ENCODE measurements around the gene PLCE1. TPM values are rescaled to one million over a fixed set of nuclear protein-coding genes. Genes with fewer than 3 reads are reported as not detected.

PLCE1 gene
- total RNA-seq (not detected), polyA plus RNA-seq (under 1 TPM; 0.07 to 0.20 TPM)

DNA sequence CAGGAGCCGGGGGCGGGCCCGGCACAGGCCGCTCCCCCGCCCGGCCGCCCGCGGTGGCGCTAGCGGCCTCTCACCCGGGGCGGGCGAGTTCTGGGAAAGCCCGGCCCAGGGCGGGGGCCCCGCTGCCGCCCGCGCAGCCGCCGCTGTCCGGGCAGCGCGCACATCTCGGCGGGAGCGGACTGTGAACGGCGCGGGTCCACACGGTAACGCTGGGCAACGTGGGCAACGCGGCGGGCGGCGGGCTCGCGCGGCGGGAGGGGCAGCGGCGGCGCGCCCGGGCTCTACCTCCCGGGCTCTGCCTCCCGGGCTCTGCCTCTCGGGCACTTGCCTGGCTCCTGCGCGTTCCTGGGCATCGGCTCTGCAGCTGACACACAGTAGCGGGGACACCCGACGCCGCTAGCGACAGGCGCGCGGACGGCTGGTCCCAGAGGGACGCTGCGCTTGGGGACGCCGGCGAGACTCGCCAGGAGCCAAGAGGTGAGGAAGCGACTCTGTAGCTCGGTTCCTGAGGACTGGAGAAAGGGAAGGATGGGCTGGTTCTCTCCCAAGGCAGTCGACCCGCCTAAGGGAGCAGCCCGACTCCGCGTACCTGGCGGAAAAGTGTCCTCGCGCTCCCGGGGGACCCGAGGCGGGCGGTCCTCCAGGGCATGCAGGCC lies at the start of gene PLCE1:
TSS of gene PLCE1 (plus strand) at position 150 of the 656 bp plus-strand sequence. CDS start 37,116 bp downstream, outside the sequence.
- H3K27ac Mint-ChIP-seq = no peak within 1 kb of the TSS
- Histone ChIP-seq H3K27ac (ENCODE audit: low read depth, low read length) (no peak within 1 kb of the TSS), H3K4me3 (ENCODE audit: low read length in 2 of 2) (no peak within 1 kb of the TSS), H3K36me3 (ENCODE audit: insufficient read depth, low read length) (no peaks in the 10 kb centered on the region), H3K4me1 (ENCODE audit: insufficient read depth, low read length) (no peaks in the 10 kb centered on the region), H3K9me3 (ENCODE audit: control insufficient read depth in 1 of 2, low read length in 2 of 2) (no peaks in the 10 kb centered on the region), H3K27me3 (ENCODE audit: insufficient read depth, low read length) (peaks cover 12% of the 10 kb centered on the region)
- H3K27me3 Mint-ChIP-seq = peaks cover 50 to 62% of the 10 kb centered on the region in 2 donors
- DNase-seq = no peak
- peaks cover 0 to 7% (median 5%) of the 10 kb centered on the region in 4 donors for H3K4me1 Mint-ChIP-seq
- H3K36me3 Mint-ChIP-seq = peaks cover 0 to 4% of the 10 kb centered on the region in 2 donors
- peak within 1 kb of the TSS in 6 of 8 donors; percentile 43 to 62 (median 55) for H3K4me3 Mint-ChIP-seq
- intact Hi-C loops (cut with micrococcal nuclease) = no loop called here
- ChIA-PET CTCF (ENCODE audit: partially characterized antibody) (no interaction called here), POLR2A (ENCODE audit: partially characterized antibody) (no interaction called here)
- H3K9me3 Mint-ChIP-seq = peaks cover 0 to 5% (median 3%) of the 10 kb centered on the region in 8 donors

- H3K9me3 ChIP-seq (ENCODE audit: control insufficient read depth in 1 of 2, low read length in 2 of 2) = no peaks in the 10 kb centered on the region
- ChIA-PET POLR2A (ENCODE audit: partially characterized antibody) (no interaction called here), CTCF (ENCODE audit: partially characterized antibody) (no interaction called here)
- no peaks in the 10 kb centered on the region for H3K4me1 ChIP-seq (ENCODE audit: insufficient read depth, low read length)
- intact Hi-C loops (cut with micrococcal nuclease) = no loop called here
- Mint-ChIP-seq H3K36me3 (no peaks in the 10 kb centered on the region), H3K27me3 (no peaks in the 10 kb centered on the region), H3K9me3 (peaks cover 0 to 1% (median 0%) of the 10 kb centered on the region in 8 donors), H3K4me3 (no peak overlapping the region), H3K4me1 (no peaks in the 10 kb centered on the region), H3K27ac (no peak overlapping the region)
- no peak overlapping the region for H3K27ac ChIP-seq (ENCODE audit: low read depth, low read length)
- no peaks in the 10 kb centered on the region for H3K36me3 ChIP-seq (ENCODE audit: insufficient read depth, low read length)
- DNase-seq = no peak
- no peaks in the 10 kb centered on the region for H3K27me3 ChIP-seq (ENCODE audit: insufficient read depth, low read length)
- no peak overlapping the region for H3K4me3 ChIP-seq (ENCODE audit: low read length in 2 of 2)
Measured at GRCh38 chr10:93945819-93946218, 47.9 kb upstream of the PLCE1 start.

DNA sequence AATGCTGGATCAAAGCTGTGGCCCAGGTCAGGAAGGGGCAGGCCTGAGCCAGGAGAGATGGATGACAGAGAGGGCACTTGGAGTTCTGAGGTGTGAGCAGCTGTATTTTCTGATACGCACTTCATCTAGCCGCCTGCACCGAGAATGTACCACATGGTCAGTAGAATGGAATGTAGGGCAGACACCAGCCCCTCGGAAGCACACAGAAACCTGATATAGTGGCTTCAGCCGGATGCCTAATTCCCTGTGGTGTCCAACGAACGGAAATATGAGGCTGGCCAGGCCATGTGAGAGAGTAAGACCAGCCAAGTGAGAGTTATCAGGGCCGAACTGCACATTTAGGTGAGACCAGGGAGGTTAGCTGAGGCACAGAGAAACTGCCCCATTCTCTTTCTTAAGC lies 46.7 kb upstream of the PLCE1 start:
- peaks cover 0 to 1% (median 0%) of the 10 kb centered on the region in 8 donors for H3K9me3 Mint-ChIP-seq

GRCh38 chr10:93947524-93947923 lies 46.2 kb upstream of the PLCE1 start:
- Mint-ChIP-seq H3K9me3 (peaks cover 0 to 1% (median 0%) of the 10 kb centered on the region in 8 donors), H3K36me3 (peaks cover 0 to 4% of the 10 kb centered on the region in 2 donors), H3K4me3 (no peak overlapping the region), H3K4me1 (no peaks in the 10 kb centered on the region), H3K27me3 (no peaks in the 10 kb centered on the region), H3K27ac (no peak overlapping the region)
- no peaks in the 10 kb centered on the region for H3K36me3 ChIP-seq (ENCODE audit: insufficient read depth, low read length)
- no peak overlapping the region for H3K4me3 ChIP-seq (ENCODE audit: low read length in 2 of 2)
- no peaks in the 10 kb centered on the region for H3K9me3 ChIP-seq (ENCODE audit: control insufficient read depth in 1 of 2, low read length in 2 of 2)
- ChIA-PET CTCF (ENCODE audit: partially characterized antibody) (no interaction called here), POLR2A (ENCODE audit: partially characterized antibody) (no interaction called here)
- no peak for DNase-seq
- intact Hi-C loops (cut with micrococcal nuclease) = no loop called here
- no peaks in the 10 kb centered on the region for H3K27me3 ChIP-seq (ENCODE audit: insufficient read depth, low read length)
- H3K4me1 ChIP-seq (ENCODE audit: insufficient read depth, low read length) = no peaks in the 10 kb centered on the region
- H3K27ac ChIP-seq (ENCODE audit: low read depth, low read length) = no peak overlapping the region

More for the DNA sequence above, 46.7 kb upstream of the PLCE1 start:
- Mint-ChIP-seq H3K36me3 (peaks cover 0 to 3% of the 10 kb centered on the region in 2 donors), H3K27me3 (no peaks in the 10 kb centered on the region), H3K4me3 (no peak overlapping the region), H3K4me1 (no peaks in the 10 kb centered on the region), H3K27ac (no peak overlapping the region)
- Histone ChIP-seq H3K4me1 (ENCODE audit: insufficient read depth, low read length) (no peaks in the 10 kb centered on the region), H3K27ac (ENCODE audit: low read depth, low read length) (no peak overlapping the region), H3K27me3 (ENCODE audit: insufficient read depth, low read length) (no peaks in the 10 kb centered on the region), H3K4me3 (ENCODE audit: low read length in 2 of 2) (no peak overlapping the region), H3K9me3 (ENCODE audit: control insufficient read depth in 1 of 2, low read length in 2 of 2) (no peaks in the 10 kb centered on the region), H3K36me3 (ENCODE audit: insufficient read depth, low read length) (no peaks in the 10 kb centered on the region)
- CTCF ChIA-PET (ENCODE audit: partially characterized antibody) = no interaction called here
- POLR2A ChIA-PET (ENCODE audit: partially characterized antibody) = no interaction called here
- intact Hi-C loops (cut with micrococcal nuclease) = no loop called here
- no peak for DNase-seq

DNA sequence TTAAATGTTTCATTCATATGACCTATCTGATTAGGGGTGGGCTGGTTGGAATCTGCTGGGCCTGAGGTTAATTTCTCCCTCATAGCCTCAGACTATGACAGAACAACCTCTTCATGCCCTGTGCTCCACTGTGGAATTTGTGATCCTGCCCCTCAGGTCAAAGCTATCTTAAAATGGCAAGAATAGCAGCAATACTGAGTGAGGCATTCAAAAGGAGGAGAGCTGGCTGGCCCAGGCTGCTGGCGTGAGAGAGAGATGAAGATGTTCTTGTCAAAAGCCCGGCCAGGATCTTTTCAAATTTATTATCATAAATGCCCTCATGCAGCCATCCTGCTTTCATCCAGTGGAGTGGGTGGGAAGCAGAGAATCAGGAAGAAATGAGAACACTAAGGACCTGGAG lies 41.8 kb upstream of the PLCE1 start:
- Mint-ChIP-seq H3K27me3 (no peaks in the 10 kb centered on the region), H3K9me3 (no peaks in the 10 kb centered on the region), H3K36me3 (peaks cover 0 to 8% of the 10 kb centered on the region in 2 donors), H3K4me1 (no peaks in the 10 kb centered on the region), H3K4me3 (no peak overlapping the region), H3K27ac (no peak overlapping the region)
- H3K9me3 ChIP-seq (ENCODE audit: control insufficient read depth in 1 of 2, low read length in 2 of 2) = no peaks in the 10 kb centered on the region
- POLR2A ChIA-PET (ENCODE audit: partially characterized antibody) = no interaction called here
- no peak overlapping the region for H3K27ac ChIP-seq (ENCODE audit: low read depth, low read length)
- H3K27me3 ChIP-seq (ENCODE audit: insufficient read depth, low read length) = no peaks in the 10 kb centered on the region
- H3K4me3 ChIP-seq (ENCODE audit: low read length in 2 of 2) = no peak overlapping the region
- CTCF ChIA-PET (ENCODE audit: partially characterized antibody) = no interaction called here
- no peak for DNase-seq
- no peaks in the 10 kb centered on the region for H3K4me1 ChIP-seq (ENCODE audit: insufficient read depth, low read length)
- intact Hi-C loops (cut with micrococcal nuclease) = no loop called here
- no peaks in the 10 kb centered on the region for H3K36me3 ChIP-seq (ENCODE audit: insufficient read depth, low read length)

- Histone ChIP-seq H3K27ac (ENCODE audit: low read depth, low read length) (no peak overlapping the region), H3K9me3 (ENCODE audit: control insufficient read depth in 1 of 2, low read length in 2 of 2) (no peaks in the 10 kb centered on the region), H3K4me1 (ENCODE audit: insufficient read depth, low read length) (no peaks in the 10 kb centered on the region), H3K36me3 (ENCODE audit: insufficient read depth, low read length) (no peaks in the 10 kb centered on the region), H3K27me3 (ENCODE audit: insufficient read depth, low read length) (no peaks in the 10 kb centered on the region), H3K4me3 (ENCODE audit: low read length in 2 of 2) (no peak overlapping the region)
- Mint-ChIP-seq H3K4me1 (no peaks in the 10 kb centered on the region), H3K4me3 (no peak overlapping the region), H3K9me3 (no peaks in the 10 kb centered on the region), H3K27me3 (no peaks in the 10 kb centered on the region), H3K36me3 (peaks cover 0 to 20% of the 10 kb centered on the region in 2 donors), H3K27ac (no peak overlapping the region)
- DNase-seq = no peak
- intact Hi-C loops (cut with micrococcal nuclease) = no loop called here
- ChIA-PET POLR2A (ENCODE audit: partially characterized antibody) (no interaction called here), CTCF (ENCODE audit: partially characterized antibody) (no interaction called here)
Measured at GRCh38 chr10:93954299-93954698, 39.4 kb upstream of the PLCE1 start.

- CTCF ChIA-PET (ENCODE audit: partially characterized antibody) = no interaction called here
- no peak for DNase-seq
- Mint-ChIP-seq H3K4me1 (no peaks in the 10 kb centered on the region), H3K36me3 (peaks cover 0 to 26% of the 10 kb centered on the region in 2 donors), H3K4me3 (no peak overlapping the region), H3K9me3 (no peaks in the 10 kb centered on the region), H3K27ac (no peak overlapping the region), H3K27me3 (no peaks in the 10 kb centered on the region)
- no peaks in the 10 kb centered on the region for H3K9me3 ChIP-seq (ENCODE audit: control insufficient read depth in 1 of 2, low read length in 2 of 2)
- H3K27me3 ChIP-seq (ENCODE audit: insufficient read depth, low read length) = no peaks in the 10 kb centered on the region
- intact Hi-C loops (cut with micrococcal nuclease) = no loop called here
- POLR2A ChIA-PET (ENCODE audit: partially characterized antibody) = no interaction called here
- no peaks in the 10 kb centered on the region for H3K36me3 ChIP-seq (ENCODE audit: insufficient read depth, low read length)
- H3K27ac ChIP-seq (ENCODE audit: low read depth, low read length) = no peak overlapping the region
- H3K4me1 ChIP-seq (ENCODE audit: insufficient read depth, low read length) = no peaks in the 10 kb centered on the region
- H3K4me3 ChIP-seq (ENCODE audit: low read length in 2 of 2) = no peak overlapping the region
Measured at GRCh38 chr10:93954726-93955363, 38.9 kb upstream of the PLCE1 start.
